Left renal cortex interstitium (tissue), 4 donors: Measurements from ENCODE around the gene PAK4. TPM values are rescaled to one million over a fixed set of nuclear protein-coding genes. Genes with fewer than 3 reads are reported as not detected.
A peak's percentile ranks its signal among the peaks of the same experiment; 100 is the strongest.
"Not testable (repeated sequence)": the region's sequence is repeated elsewhere in the genome, so short reads cannot be mapped to it uniquely, and the experiment has no call there.

Experiments
- DNase-seq, 4 donors: peaks; one replicate each; pipeline ENCODE4 v3.0.0-alpha.2; 2013; ENCODE audit warnings: low read depth in 4 of 4, low spot score in 2 of 4, missing footprints in 1 of 4
- polyA plus RNA-seq, 4 donors: library from polyadenylated mRNA; unstranded; fragments of 120-200 nt; gene quantifications; one replicate each; pipeline ENCODE4 v1.2.1, GENCODE V29; 2013; ENCODE audit not compliant: insufficient read length in 4 of 4

PAK4 gene
- polyA plus RNA-seq, 4 donors = 42.6 to 80.8 (median 71.0) TPM

GRCh38 chr19:39200066-39200802 is 74.6 kb downstream of the PAK4 start:
- DNase-seq = no peak

GRCh38 chr19:39200803-39201115 is 75.2 kb downstream of the PAK4 start:
- DNase-seq = no peak

- no peak for DNase-seq
Observed at GRCh38 chr19:39202998-39203355, 77.4 kb downstream of the PAK4 start.

- no peak for DNase-seq
Observed at GRCh38 chr19:39203372-39204341, 78.1 kb downstream of the PAK4 start, which contains the start of gene SYCN. Gene SYCN (minus strand): TSS chr19:39204263. CDS start chr19:39204254, 9 bp downstream.

- no peak for DNase-seq
Observed at GRCh38 chr19:39205449-39205764, 79.8 kb downstream of the PAK4 start.

- DNase-seq = no peak
Observed at GRCh38 chr19:39206122-39206521, 80.5 kb downstream of the PAK4 start.

GRCh38 chr19:39207293-39207836 is 81.8 kb downstream of the PAK4 start:
- DNase-seq = no peak

- no peak for DNase-seq
Observed at GRCh38 chr19:39208175-39208795, 82.7 kb downstream of the PAK4 start.

- no peak for DNase-seq
Observed at GRCh38 chr19:39209196-39209595, 83.6 kb downstream of the PAK4 start.

- no peak for DNase-seq
Observed at GRCh38 chr19:39211731-39212374, 86.3 kb downstream of the PAK4 start.

GRCh38 chr19:39212375-39212742 is 86.8 kb downstream of the PAK4 start:
- no peak for DNase-seq

- not testable (repeated sequence) for DNase-seq
Observed at GRCh38 chr19:39215323-39215722, 89.7 kb downstream of the PAK4 start.

GRCh38 chr19:39217094-39217493 is 91.5 kb downstream of the PAK4 start:
- no peak for DNase-seq

- DNase-seq = no peak
Observed at GRCh38 chr19:39218230-39219007, 92.8 kb downstream of the PAK4 start.

GRCh38 chr19:39219108-39219507 is 93.5 kb downstream of the PAK4 start:
- DNase-seq = not testable (repeated sequence)

GRCh38 chr19:39223703-39224279 is 98.2 kb downstream of the PAK4 start:
- peak in 2 of 4 donors; percentile 16 to 48 for DNase-seq

- no peak for DNase-seq
Observed at GRCh38 chr19:39224910-39225309, 99.3 kb downstream of the PAK4 start.
